ENCODE results near the gene SLC24A3.

- TF ChIP-seq EZH2 (IDR thresholded peaks at IDR 0.05; ENCODE audit: low read length) (no peak), CTCF (optimal IDR thresholded peaks at IDR 0.05 in 1 of 3, IDR thresholded peaks at IDR 0.05 in 1 of 3, conservative IDR thresholded peaks at IDR 0.05 in 1 of 3; ENCODE audit: extremely low read depth in 1 of 3, insufficient read depth in 2 of 3, low read length in 3 of 3) (no peak)
These were observed 337.5 kb downstream of the SLC24A3 start for GRCh38 chr20:19549896-19550295.
